Mammary epithelial cell (primary cell): ENCODE measurements around the gene ZNF383.
A peak's percentile ranks its signal among the peaks of the same experiment; 100 is the strongest.

Source experiments
- CTCF ChIP-seq, 2 donors: IDR thresholded peaks in 1 of 2; conservative IDR thresholded peaks in 1 of 2; 2 replicates each; pipeline ENCODE4 v1.5.1; 2011 to 2012; ENCODE audit warnings: inconsistent platforms in 2 of 2, low read length in 2 of 2, mild to moderate bottlenecking in 2 of 2, control low read depth in 1 of 2, low read depth in 1 of 2; ENCODE audit not compliant: insufficient read depth in 1 of 2; ENCODE audit errors: extremely low read depth in 1 of 2
- EZH2 ChIP-seq: IDR thresholded peaks from 2 replicates; pipeline ENCODE4 v1.6.1; 2012; ENCODE audit warnings: low read length, inconsistent platforms, borderline replicate concordance

GRCh38 chr19:37172368-37173366 lies 45.3 kb upstream of the ZNF383 start, which contains the start of gene ZNF585A:
- TF ChIP-seq CTCF (conservative IDR thresholded peaks at IDR 0.05 in 1 of 2, IDR thresholded peaks at IDR 0.05 in 1 of 2; ENCODE audit: extremely low read depth in 1 of 2, insufficient read depth in 1 of 2, low read depth in 1 of 2, low read length in 2 of 2) (peak in 1 of 2 donors; percentile 41), EZH2 (no peak)
